Hematopoietic multipotent progenitor cell treated with erythropoietin and hydrocortisone succinate and interleukin-3 and kit ligand, for 15 days (in vitro differentiated cells): Measurements from ENCODE around the gene QDPR.

Experiments used
- DNase-seq: peaks from one replicate; pipeline ENCODE4 v3.0.0-alpha.2; 2015; ENCODE audit warnings: low spot score

QDPR gene

GRCh38 chr4:17526695-17527477, 15.0 kb upstream of the QDPR start:
- no peak for DNase-seq

- no peak for DNase-seq
These were observed 11.8 kb upstream of the QDPR start for GRCh38 chr4:17523662-17524061.

GRCh38 chr4:17521595-17521994, 9.7 kb upstream of the QDPR start:
- DNase-seq: no peak

- no peak for DNase-seq
These were observed 5.8 kb upstream of the QDPR start for GRCh38 chr4:17517664-17518063.

- no peak for DNase-seq
These were observed 5.1 kb upstream of the QDPR start for GRCh38 chr4:17516980-17517379.

GRCh38 chr4:17515445-17516407, 3.8 kb upstream of the QDPR start:
- no peak for DNase-seq

- no peak for DNase-seq
These were observed 3.0 kb upstream of the QDPR start, which contains the start of gene CLRN2 for GRCh38 chr4:17514865-17515264. CLRN2 (plus strand) TSS chr4:17515165; CDS start chr4:17515267, 102 bp downstream.

GRCh38 chr4:17512973-17513665, 1.2 kb upstream of the QDPR start:
- no peak for DNase-seq

- no peak for DNase-seq
These were observed 361 bp downstream of the QDPR start for GRCh38 chr4:17511509-17511949.

- DNase-seq: no peak
These were observed 839 bp downstream of the QDPR start for GRCh38 chr4:17511051-17511450.

- no peak for DNase-seq
These were observed 1.3 kb downstream of the QDPR start for GRCh38 chr4:17510582-17510981.

GRCh38 chr4:17504081-17504480, 7.8 kb downstream of the QDPR start:
- no peak for DNase-seq

GRCh38 chr4:17502756-17503155, 9.1 kb downstream of the QDPR start:
- DNase-seq: no peak

- DNase-seq: no peak
These were observed 11.3 kb downstream of the QDPR start for GRCh38 chr4:17500574-17500973.

- no peak for DNase-seq
These were observed 13.9 kb downstream of the QDPR start for GRCh38 chr4:17497890-17498523.

- no peak for DNase-seq
These were observed 17.4 kb downstream of the QDPR start for GRCh38 chr4:17494258-17495190.

GRCh38 chr4:17493619-17494018, 18.3 kb downstream of the QDPR start:
- DNase-seq: no peak

GRCh38 chr4:17492876-17493275, 19.0 kb downstream of the QDPR start:
- no peak for DNase-seq

- no peak for DNase-seq
These were observed 19.7 kb downstream of the QDPR start for GRCh38 chr4:17492058-17492741.

- no peak for DNase-seq
These were observed 20.7 kb downstream of the QDPR start for GRCh38 chr4:17491196-17491595.
